Measurements from ENCODE around the gene MTO1.
"Not testable (repeated sequence)": the region's sequence is repeated elsewhere in the genome, so short reads cannot be mapped to it uniquely, and the experiment has no call there.

The MTO1 gene

GRCh38 chr6:73525546-73526330, 64.2 kb downstream of the MTO1 start:
- DNase-seq (ENCODE audit: low spot score), result no peak

GRCh38 chr6:73528897-73529296, 67.4 kb downstream of the MTO1 start:
- DNase-seq (ENCODE audit: low spot score), result no peak

- no peak for DNase-seq (ENCODE audit: low spot score)
Observed at GRCh38 chr6:73532293-73532692, 70.8 kb downstream of the MTO1 start.

GRCh38 chr6:73534628-73535027, 73.1 kb downstream of the MTO1 start:
- DNase-seq (ENCODE audit: low spot score), result no peak

- DNase-seq (ENCODE audit: low spot score), result no peak
Observed at GRCh38 chr6:73537677-73538076, 76.1 kb downstream of the MTO1 start.

- DNase-seq (ENCODE audit: low spot score), result no peak
Observed at GRCh38 chr6:73538116-73538779, 76.7 kb downstream of the MTO1 start.

GRCh38 chr6:73542481-73542880, 80.9 kb downstream of the MTO1 start:
- not testable (repeated sequence) for DNase-seq (ENCODE audit: low spot score)

GRCh38 chr6:73542891-73543290, 81.4 kb downstream of the MTO1 start:
- DNase-seq (ENCODE audit: low spot score), result no peak

- DNase-seq (ENCODE audit: low spot score), result no peak
Observed at GRCh38 chr6:73547036-73547435, 85.5 kb downstream of the MTO1 start.

- no peak for DNase-seq (ENCODE audit: low spot score)
Observed at GRCh38 chr6:73548458-73549446, 87.2 kb downstream of the MTO1 start.

- not testable (repeated sequence) for DNase-seq (ENCODE audit: low spot score)
Observed at GRCh38 chr6:73551115-73551514, 89.6 kb downstream of the MTO1 start.

- DNase-seq (ENCODE audit: low spot score), result not testable (repeated sequence)
Observed at GRCh38 chr6:73555380-73555949, 93.9 kb downstream of the MTO1 start.

GRCh38 chr6:73556836-73557235, 95.3 kb downstream of the MTO1 start:
- DNase-seq (ENCODE audit: low spot score), result peak; percentile 26
